ENCODE measurements around the gene MACROD2. TPM values are rescaled to one million over a fixed set of nuclear protein-coding genes. Genes with fewer than 3 reads are reported as not detected.
A peak's percentile ranks its signal among the peaks of the same experiment; 100 is the strongest.
"Not testable (repeated sequence)": the region's sequence is repeated elsewhere in the genome, so short reads cannot be mapped to it uniquely, and the experiment has no call there.

Gene MACROD2
- polyA plus RNA-seq, 1 donor: 2.7 TPM

DNA sequence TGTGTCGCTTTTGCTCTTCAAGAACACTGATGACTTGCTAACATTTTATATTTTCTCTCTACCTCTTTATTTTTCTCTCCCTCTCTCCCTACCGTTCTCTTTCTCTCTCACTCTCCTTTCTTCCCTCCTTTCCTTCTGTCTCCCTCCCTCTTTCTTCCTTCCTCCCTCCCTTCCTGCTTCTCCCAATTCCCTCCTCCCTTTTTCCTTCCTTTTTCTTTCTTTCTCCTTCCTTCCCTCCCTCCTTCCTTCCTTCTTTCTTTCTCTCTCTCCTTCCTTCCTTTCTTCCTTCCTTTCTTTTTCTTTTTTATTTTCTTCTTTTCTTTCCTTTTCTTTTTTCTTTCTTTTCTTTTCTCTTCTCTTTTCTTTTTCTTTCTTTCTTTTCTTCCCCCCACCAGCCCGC lies 1511.8 kb downstream of the MACROD2 start:
- no peak for DNase-seq (ENCODE audit: low read depth)

DNA sequence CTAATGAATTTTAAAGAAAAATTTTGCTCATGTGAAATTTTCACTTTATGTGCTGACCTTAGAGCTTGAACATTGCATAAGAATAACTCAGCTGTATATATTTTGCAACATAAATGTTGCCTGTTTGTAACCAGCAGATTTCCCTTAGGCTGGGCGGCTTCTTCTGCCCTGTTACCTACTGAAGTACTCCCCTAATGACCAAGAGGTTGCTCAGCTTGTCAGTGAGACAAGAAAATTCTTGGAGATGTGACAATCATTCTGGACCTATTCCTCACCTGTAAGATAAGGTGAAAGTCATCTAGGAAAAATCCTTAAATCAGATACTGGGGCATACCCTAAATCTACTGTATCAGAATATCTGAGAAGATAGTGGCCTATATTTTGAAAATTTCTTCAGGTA lies 1516.2 kb downstream of the MACROD2 start:
- no peak for DNase-seq (ENCODE audit: low read depth)

DNA sequence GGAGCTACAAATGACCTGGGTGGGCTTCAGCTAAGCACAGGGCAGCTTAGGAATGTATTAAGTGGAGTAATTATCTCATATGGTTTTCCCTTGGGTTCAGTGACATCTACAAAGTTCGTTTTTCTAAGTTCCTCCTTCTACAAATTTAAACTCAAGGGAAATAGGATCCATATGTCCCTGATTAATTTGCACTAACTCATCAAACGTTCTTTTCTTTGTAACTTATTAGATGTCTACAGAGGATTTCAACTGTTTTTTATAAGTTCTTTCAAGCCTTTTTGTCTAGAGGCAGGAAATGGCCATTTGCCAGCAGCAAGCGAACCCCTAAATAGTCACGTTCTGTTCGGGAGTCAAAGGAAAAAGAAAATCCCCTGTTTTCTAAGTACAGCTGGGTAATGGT lies 1517.6 kb downstream of the MACROD2 start:
- no peak for DNase-seq (ENCODE audit: low read depth)

DNA sequence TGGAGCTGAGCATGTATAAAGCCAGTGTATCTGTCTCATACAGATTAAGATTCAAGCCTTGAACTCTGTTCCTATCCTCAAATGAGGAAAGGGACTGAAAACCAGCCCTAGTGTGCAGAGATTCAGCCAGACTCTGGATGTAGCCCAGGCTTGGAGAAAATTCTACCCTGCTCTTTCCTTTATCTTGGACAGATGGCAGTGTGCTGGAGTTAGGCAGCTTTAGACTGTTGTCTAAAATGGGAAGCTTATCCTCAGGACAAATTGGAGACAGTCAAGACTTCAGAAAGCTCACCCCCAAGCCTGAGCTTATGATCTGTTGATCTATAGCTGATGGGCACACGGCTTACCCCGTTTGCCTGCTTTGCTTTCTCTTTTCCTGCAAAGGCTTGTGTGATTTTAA lies 1520.4 kb downstream of the MACROD2 start:
- no peak for DNase-seq (ENCODE audit: low read depth)

DNA sequence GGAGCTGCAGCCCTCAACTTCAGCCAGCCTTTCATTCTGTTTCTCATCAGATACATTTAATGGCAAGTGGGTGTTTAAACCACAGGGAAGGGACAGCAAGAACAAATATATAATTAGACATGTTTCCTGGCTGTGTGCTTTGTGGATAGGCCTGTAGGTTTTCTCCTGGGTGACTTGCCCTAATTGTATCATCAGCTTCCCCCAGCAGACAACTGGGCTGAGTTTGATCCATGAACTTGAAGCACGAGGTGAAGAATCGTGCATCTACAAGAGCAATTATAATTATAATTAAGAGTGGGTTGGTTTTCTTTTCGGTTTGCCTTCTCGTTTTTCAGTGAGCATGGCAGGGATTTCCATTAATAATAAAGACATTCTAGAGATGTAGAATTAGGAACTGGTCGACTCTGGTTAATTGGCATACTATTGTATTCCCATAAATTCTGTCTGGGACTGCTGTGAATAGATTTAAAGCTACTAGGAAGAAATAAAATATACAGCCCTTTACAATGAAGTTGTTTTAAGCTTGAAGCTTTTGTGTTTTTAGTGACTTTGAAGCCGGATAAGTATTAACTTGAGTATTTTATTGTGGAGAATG lies 1525.7 kb downstream of the MACROD2 start:
- DNase-seq (ENCODE audit: low read depth): no peak

DNA sequence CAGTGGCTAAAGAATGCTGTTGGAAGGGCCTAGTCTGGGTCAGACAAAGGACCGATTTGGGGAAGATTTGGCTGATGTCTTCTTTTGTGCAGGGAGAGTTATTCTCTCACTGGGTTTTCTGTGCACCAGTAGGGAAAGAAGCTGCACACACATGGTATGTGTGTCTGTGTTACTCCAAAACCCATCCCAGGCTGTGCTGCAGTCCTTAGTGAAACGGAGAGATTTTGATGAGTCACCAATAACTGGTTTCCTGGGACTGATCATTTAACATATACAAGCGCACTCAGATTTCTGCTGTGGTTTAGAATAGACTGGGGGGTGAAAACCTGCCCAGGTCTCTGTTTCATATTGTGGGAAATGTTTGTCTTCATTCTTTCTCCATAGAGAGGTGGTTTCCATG lies 1528.1 kb downstream of the MACROD2 start:
- DNase-seq (ENCODE audit: low read depth): no peak

DNA sequence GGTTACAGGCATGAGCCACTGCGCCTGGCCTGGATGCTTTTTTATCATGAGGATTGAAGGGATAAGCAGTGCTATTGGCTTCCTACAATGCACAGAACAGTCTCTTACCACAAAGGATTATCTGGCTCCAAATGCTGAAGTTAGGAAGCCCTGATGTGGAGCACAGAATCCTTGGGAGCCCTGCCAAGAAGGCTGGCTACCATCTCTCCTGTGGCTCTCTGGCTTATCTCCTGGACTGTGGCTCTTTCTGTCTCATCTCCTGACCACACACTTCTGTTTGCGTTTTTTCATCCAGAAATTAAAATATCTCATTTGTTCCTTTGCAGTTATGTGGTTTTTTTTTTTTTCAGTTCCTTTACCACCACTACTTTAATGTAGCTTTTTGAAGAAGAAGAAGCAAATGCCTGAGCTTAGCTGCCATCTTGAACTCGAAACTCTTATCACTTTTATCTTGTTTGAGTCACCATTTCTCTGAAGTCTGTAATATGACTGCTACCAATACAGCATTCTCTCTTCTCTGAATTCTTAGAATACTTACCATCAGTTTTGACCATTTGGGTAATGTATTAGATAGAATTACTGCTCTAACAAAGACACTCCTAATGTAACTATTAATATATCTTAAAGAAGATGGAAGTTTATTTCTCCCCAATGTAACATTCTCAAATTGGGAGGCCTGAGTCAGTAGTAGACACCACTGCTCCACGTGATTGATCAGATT lies 1533.2 kb downstream of the MACROD2 start:
- DNase-seq (ENCODE audit: low read depth): no peak

DNA sequence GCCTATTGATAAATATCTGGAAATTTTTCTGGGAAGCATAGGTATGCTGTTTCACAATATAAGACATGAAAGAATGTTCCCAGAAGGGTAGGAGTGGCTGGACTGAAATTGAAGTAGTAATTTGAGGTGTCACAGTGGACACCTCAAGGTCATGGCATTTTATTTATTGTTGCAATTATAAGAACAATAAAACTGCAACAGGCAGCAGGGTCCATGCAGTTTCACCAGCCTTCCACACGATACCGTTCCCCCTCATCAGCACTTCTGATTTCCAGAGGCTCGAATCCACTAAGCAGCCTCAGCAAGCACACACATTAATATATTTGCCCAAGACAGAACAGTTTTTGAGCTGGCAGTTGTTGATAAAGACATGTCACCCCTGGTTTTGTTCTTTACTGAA lies 1540.5 kb downstream of the MACROD2 start:
- DNase-seq (ENCODE audit: low read depth): no peak

DNA sequence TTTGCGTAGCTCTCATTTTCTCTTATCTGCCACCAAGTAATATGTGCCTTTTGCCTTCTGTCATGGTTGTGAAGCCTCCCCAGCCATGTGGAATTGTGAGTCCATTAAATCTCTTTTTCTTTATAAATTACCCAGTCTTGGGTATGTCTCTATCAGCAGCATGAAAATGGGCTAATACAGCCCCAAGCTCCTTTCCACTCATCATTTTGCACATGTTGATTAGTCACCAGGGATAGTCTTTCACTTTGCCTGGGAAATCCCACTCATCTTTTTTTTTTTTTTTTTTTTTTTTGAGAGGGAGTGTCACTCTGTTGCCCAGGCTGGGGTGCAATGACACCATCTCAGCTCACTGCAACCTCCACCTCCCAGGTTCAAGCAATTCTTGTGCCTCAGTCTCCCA lies 1541.9 kb downstream of the MACROD2 start:
- not testable (repeated sequence) for DNase-seq (ENCODE audit: low read depth)

DNA sequence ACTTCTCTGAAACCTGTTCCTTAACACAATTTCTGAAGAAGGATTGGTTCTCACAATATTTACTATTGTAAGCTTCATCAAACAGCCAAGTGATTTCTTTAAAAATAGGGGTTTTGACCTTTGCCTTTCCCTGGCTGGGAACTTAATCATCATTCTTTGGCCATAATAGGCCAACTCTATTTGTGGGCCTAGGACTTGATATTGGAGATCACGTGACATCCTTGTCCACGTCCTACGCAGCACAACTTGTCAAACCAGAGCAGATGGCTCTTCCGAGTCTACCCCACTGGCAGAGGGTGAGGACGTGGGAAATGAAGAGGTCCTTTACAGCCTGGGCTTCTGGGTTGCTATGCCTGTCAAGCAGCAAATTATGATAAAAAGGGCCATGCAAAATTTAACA lies 1547.3 kb downstream of the MACROD2 start:
- DNase-seq (ENCODE audit: low read depth): no peak

DNA sequence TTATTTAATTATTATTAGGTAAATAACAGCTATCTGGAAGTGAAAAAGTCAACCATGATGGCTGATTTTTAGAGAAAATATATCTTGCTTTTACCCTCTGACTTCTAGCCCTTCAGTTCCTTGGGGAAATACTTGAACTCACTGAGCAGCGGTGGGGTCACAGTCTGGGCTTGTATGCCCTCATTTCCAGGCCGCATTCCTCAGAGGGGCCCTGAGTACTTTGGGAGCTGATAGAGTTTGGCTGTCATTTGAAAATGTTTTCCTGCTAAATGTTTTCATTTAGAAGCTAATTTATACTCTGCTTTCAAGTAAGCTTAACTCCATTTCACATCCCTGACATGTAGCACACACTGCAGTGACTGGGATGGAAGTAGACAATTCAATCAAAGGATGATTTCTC lies 1549.4 kb downstream of the MACROD2 start:
- no peak for DNase-seq (ENCODE audit: low read depth)

DNA sequence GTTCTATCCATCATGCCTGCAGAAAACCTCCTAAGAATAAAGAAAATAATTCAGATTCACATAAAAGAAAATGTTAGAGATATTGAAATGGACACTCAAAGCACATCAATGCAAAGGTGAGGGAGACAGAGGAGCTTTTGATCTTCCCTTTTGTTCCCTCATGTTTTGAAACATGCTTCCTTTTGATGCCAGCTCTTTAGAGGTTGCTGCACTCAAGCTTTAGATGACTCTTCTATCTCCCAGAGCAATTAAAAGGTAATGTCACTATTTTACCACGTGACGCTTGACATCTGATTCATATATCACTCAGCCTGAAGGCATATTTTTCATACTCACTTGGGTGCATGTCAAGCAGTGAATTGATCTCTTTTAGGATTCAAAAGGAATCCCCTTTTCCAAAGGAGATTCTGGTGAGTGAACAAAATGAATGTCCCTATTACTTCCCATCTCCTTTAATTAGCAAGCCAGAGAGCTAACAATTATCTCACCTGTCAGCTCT lies 1551.3 kb downstream of the MACROD2 start:
- DNase-seq (ENCODE audit: low read depth): no peak

DNA sequence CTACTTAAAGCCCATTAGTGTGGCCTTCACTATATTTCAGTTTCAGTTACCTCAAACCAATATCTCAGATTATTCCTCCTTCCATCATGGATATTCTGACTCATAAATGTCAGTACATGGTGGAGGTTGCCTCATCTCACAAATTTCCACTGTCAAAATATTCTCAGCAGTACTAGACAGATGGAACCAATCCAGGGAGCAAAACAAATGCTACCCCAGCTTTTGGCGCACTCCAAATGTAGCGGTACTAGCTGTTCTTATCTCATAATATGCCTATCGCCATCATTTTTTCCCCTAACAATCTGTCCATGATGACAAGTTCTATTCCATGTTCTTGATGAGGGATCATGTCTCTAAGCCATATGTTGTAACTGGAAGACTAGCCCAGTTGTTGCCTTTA lies 1551.8 kb downstream of the MACROD2 start:
- DNase-seq (ENCODE audit: low read depth): no peak

DNA sequence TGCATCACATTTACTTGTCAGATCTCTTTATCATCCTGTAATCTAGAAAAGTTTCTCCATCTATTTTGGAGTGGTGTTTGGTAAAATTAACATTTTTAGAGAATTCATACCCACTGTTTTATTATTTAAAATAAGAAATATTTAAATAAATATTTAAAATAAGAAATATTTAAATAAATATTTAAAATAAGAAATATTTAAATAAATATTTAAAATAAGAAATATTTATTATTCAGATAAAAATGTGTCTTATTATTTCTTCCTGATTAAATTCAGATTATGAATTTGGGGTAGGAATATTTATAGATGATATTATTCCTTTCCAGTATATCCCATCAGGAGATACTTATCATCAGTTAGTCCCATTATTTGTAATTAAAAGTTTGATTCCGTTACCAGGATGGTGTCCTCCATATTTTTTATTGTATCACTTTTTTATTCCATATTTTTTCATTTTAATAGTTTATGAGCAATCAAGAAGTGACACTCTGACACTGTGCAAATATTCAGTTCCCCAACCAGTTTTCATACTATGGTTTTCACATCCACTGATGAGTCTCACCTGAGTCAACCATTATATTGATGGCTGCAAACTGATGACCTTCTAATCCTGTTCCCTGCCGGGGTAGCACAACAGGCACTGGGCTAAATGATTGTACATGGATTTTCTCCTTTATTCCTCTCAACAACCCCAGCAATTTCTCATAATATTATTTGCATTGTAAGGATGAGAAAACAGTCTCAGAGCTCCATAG lies 1555.0 kb downstream of the MACROD2 start:
- no peak for DNase-seq (ENCODE audit: low read depth)

DNA sequence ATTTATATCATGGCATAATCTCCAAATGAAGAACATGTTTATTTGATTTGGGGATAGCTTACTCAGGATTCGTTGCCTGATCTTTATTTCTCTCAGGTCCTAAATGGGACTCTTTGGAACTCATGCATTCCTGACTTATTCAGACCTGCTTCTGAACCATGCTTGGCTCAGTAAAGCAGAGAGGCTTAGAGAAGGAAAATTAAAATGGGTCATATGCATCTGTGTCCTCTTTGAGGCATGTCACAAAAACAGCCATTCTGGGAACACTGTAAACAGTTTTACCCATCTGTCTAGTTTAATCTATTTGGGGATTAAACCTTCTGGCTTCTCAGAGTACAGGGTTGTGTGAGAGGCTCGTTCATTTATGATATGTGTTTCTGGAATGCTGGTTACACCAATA lies 1560.6 kb downstream of the MACROD2 start:
- DNase-seq (ENCODE audit: low read depth): no peak

DNA sequence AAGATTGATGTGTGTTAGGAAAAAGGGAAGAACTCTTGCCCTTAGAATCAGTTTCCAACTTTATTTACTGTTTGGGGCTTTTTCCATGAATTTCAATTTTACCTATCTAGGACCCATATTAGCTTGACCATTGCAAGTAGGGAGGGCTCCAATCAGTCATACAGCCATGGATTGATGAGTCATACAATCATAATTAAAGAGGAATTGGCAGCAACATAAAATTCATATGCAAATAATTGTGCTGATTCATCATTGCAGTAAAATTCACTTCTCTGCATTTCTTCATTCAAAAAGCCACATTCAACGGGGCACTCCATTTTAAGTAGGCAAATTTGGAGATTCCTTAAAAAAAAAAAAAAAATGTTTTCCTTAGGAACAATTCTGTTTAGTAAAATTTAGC lies 1561.6 kb downstream of the MACROD2 start:
- DNase-seq (ENCODE audit: low read depth): no peak

DNA sequence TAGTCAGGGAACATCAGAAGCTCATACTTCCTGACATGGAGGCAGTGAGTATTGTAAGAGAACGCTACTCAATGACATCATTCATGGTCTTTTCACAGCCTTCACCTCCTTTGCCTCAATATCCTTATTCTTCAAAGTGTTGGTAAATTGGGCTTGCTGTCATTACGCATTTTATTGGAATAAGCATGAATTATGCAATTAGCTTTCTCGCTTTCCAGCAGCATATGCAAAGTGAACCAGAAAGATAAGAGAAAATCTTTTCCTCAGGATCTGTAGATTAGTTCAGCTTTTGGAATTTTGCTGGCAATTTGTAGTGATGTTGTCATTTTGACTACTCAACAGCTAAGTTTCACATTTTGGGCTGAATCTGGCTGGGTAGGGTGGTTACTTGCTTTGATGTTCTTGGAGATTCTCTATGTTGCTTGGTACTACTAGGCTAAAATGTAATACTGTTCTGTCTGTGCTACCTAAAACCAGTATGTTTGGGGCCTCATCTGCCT lies 1565.8 kb downstream of the MACROD2 start:
- no peak for DNase-seq (ENCODE audit: low read depth)

DNA sequence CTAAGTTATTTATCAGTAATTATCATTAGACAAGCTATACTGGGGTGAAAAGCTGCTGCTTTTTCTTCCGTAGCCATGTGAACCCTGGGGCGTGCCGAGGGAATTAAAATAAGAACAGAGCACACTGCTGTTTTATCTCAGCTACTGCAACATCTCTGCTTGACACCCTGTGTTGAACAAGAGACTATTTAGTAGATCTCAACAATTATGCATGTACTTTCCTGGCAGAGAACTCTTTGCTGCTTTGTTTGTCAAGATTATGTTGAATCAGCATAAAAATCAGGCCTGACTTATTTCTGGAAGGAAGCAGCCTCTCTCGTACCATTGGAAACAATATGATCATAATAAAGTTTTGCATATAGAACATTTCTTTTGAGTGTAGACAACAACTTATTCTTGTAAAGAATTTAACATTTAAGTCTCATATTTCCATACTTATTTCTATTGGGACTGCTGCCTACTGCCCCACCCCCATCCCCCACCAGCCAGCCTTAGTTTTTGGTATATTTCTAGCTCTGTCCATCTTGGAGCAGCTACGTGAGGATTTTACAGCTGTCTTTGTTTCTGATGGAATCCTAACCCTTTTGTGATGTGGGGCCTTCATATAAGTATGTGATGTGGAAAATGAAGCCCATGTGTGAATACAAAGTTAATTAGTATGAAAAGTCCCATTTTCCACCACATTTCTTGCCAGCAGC lies 1566.5 kb downstream of the MACROD2 start:
- DNase-seq (ENCODE audit: low read depth): no peak

DNA sequence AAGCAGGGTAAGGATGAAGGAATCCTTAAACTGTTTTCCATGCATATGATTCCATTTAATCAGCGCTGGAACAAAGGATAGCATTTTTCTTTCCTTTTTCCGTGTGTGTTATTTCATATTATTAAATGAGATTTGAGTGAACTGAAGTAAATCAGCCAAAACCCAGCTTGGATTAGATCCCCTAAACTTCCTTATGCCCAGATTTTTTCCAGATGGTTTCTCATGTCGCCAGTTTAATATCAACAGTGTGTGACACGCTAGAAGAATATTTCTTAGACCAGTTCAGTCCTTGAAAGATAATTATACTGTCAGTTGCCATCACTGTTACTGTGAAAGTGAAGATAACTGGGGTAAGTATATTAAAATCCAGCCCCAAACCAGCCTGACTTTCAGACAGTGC lies 1568.5 kb downstream of the MACROD2 start:
- DNase-seq (ENCODE audit: low read depth): peak; percentile 11

DNA sequence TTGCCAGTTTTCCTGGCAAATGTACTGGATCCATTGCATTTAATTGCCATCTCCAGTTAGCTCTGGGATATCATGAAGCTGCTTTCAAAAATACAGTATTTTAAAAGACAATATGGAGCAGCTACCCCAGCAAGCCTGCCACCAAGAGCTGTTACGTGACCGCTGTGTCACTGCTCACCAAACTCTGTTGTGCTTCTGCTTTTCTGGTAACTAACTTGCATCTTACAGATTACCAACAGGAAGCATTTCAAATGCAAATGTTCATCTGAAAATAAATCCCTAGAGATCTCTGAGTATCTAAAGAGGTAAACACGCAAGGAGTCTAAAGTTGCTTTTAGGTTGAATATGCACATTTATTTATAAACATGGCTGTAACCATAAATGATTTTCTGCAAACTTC lies 1569.7 kb downstream of the MACROD2 start:
- no peak for DNase-seq (ENCODE audit: low read depth)

DNA sequence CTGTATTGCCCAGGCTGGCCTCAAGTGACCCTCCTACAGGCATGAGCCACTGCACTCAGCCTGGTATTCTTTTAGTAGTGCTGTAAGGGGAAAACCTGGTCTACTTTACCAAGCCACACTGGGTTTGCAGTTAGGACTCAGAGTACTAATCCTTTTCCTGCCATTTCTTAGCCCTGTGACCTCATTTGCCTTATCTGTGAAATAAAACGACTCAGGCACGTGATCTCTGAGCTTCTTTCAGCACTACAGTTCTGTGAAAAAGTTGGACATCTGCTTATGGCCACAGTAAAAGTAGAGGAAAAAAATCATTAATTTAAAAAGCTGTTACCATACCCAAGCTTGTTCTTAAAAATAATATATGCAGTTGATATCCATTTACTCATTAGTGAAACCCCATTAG lies 1570.5 kb downstream of the MACROD2 start:
- no peak for DNase-seq (ENCODE audit: low read depth)

DNA sequence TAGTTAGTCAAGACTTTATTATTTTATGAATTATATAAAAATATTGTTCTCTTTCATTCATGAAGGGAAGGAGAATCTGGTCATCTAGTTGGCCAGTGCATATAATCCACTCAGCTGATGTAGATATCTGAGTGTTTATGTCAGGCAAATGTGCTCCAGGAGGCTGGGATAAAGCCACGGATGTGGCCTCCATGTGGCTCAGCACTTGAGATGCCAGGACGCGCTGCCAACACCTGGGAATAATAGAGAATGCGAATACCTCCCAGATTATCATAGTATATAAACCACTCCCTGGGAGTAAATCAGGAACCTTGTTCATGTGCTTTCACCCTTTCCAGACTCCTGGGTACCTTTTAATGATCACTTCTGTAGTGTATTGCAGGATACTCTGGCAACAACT lies 1571.9 kb downstream of the MACROD2 start:
- no peak for DNase-seq (ENCODE audit: low read depth)
